Heart right ventricle (tissue), 16 donors: ENCODE measurements around the gene CACNA1G. TPM values are rescaled to one million over a fixed set of nuclear protein-coding genes. Genes with fewer than 3 reads are reported as not detected.

ENCODE experiments used
- ATAC-seq, 8 donors: fragments of 200-7000 bp; cut with Tn5 transposase; one replicate each; pipeline ENCODE4 v1.9.1; 2020; ENCODE audit warnings: mild to moderate bottlenecking in 8 of 8, moderate library complexity in 8 of 8, moderate number of reproducible peaks in 1 of 8
- DNase-seq, 2 donors: peaks; one replicate each; pipeline ENCODE4 v3.0.0-alpha.2; 2020
- H3K27ac ChIP-seq, 10 donors: fragments of 200-600 bp; sonication (generic) in 2 of 10; one replicate each; pipeline versions ENCODE4 v1.5.0 to v1.8.0; 2020 to 2022; ENCODE audit warnings: mild to moderate bottlenecking in 3 of 10
- H3K27me3 ChIP-seq, 7 donors: fragments of 200-600 bp; one replicate each; pipeline ENCODE4 v1.8.0; 2021 to 2022; ENCODE audit warnings: mild to moderate bottlenecking in 2 of 7
- H3K36me3 ChIP-seq, 9 donors: fragments of 200-600 bp; sonication (generic) in 1 of 9; one replicate each; pipeline versions ENCODE4 v1.5.0 to v1.8.0; 2020 to 2022; ENCODE audit warnings: mild to moderate bottlenecking in 2 of 9
- H3K4me1 ChIP-seq, 9 donors: fragments of 200-600 bp; sonication (generic) in 1 of 9; one replicate each; pipeline versions ENCODE4 v1.5.0 to v1.8.0; 2020 to 2022; ENCODE audit warnings: mild to moderate bottlenecking in 4 of 9
- H3K4me3 ChIP-seq, 10 donors: fragments of 200-600 bp; sonication (generic) in 2 of 10; one replicate each; pipeline versions ENCODE4 v1.5.0 to v1.8.0; 2020 to 2022; ENCODE audit warnings: mild to moderate bottlenecking in 7 of 10, moderate library complexity in 2 of 10
- H3K9me3 ChIP-seq, 11 donors: fragments of 200-600 bp in 10 of 11; sonication (generic) in 2 of 11; one replicate each; pipeline versions ENCODE4 v1.5.0 to v1.8.0; 2013 to 2022; ENCODE audit warnings: mild to moderate bottlenecking in 2 of 11, control low read depth in 1 of 11, moderate library complexity in 1 of 11
- WGBS, 2 donors: extraction: QIAGEN DNeasy Blood & Tissue Kit; methylation state at CpG; one replicate each; pipeline ENCODE4 v1.1.7; 2013; ENCODE audit warnings: inconsistent platforms in 1 of 2; 5-methylcytosine and 5-hydroxymethylcytosine counted together
- intact Hi-C, 10 donors: fragments of 100-400 bp; cut with DNase I; formaldehyde crosslinking; loops; one replicate each; pipeline versions ENCODE4 v1.11.1 to v1.14.2; 2022
- polyA plus RNA-seq, 2 donors: library from polyadenylated mRNA; stranded (reverse); fragments of 200-250 nt; gene quantifications; one replicate each; pipeline ENCODE4 v1.2.3, GENCODE V29; 2013
- total RNA-seq, 10 donors: library from RNA; stranded (reverse); fragmentation: NEBNext Ultra II Directional in 3 of 10; extraction: Animal tissue kit (Norgen Biotek cat#: 25700) in 3 of 10; gene quantifications; one replicate each; pipeline versions ENCODE4 v1.2.1 to v1.2.4, GENCODE V29; 2021 to 2023
- TF ChIP-seq, protein P1 (sequence below), 9 donors: fragments of 200-600 bp; sonication (generic) in 2 of 9; IDR thresholded peaks; one replicate each; pipeline versions ENCODE4 v1.5.0 to v1.8.0; 2021 to 2022; ENCODE audit warnings: antibody characterized with exemption in 9 of 9, mild to moderate bottlenecking in 5 of 9, moderate library complexity in 1 of 9
- donor health status: Arrhythmogenic right ventricular cardiomyopathy.
- donor health status: ischemic (EF 13 %, LVEDD 7.1; RV severe dilation, severe dysfunction).
- donor health status: healthy with polysubstance abuse.
- donor health status: DM: no; HTN: yes; CAD: no.
- donor health status: DM: no; HTN: no; CAD: no.
- donor health status: ischemic (EF 25% LVEDD 6.9; RV normal size, moderate dysfunction).
- donor health status: ischemic (EF 25% LVEDD 5.7; RV mildly dilated, moderate dysfunction).
- donor health status: healthy.
- donor health status: DM: yes; HTN: yes; CAD: no.
- donor health status: Ischemic cardiomyopathy.
- donor health status: ischemic (EF 35%, LVEDD 5.7; RV mildly dilated, moderate dysfunction).
- donor health status: nonischemic (EF 11% LVEDD 7.7; RV severe dilation, severe dysfunction).
- donor health status: DM: yes; HTN: yes; CAD: no.
- donor health status: PGD.
- donor health status: ischemic (EF 29% LVEDD 5.4; RV normal size, mild dysfunction).
- donor health status: nonischemic (EF 23%, LVEDD 6.1; RV moderate dilation, normal function).

Gene CACNA1G
- total and polyA plus RNA-seq, 12 donors: 0.04 to 0.46 (median 0.24) TPM

- DNase-seq (no peak), ATAC-seq (no peak)
- TF ChIP-seq, protein P1, sequence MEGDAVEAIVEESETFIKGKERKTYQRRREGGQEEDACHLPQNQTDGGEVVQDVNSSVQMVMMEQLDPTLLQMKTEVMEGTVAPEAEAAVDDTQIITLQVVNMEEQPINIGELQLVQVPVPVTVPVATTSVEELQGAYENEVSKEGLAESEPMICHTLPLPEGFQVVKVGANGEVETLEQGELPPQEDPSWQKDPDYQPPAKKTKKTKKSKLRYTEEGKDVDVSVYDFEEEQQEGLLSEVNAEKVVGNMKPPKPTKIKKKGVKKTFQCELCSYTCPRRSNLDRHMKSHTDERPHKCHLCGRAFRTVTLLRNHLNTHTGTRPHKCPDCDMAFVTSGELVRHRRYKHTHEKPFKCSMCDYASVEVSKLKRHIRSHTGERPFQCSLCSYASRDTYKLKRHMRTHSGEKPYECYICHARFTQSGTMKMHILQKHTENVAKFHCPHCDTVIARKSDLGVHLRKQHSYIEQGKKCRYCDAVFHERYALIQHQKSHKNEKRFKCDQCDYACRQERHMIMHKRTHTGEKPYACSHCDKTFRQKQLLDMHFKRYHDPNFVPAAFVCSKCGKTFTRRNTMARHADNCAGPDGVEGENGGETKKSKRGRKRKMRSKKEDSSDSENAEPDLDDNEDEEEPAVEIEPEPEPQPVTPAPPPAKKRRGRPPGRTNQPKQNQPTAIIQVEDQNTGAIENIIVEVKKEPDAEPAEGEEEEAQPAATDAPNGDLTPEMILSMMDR (IDR thresholded peaks at IDR 0.05): no peak
- intact Hi-C loops: no loop called here
- no peaks in the 10 kb centered on the region for H3K9me3 ChIP-seq
- H3K27ac ChIP-seq: no peak overlapping the region
- H3K4me3 ChIP-seq: no peak overlapping the region
- WGBS, 2 donors: 82 to 88% methylated on average over 9 of the region's 9 CpGs
- H3K4me1 ChIP-seq: peaks cover 0 to 10% (median 0%) of the 10 kb centered on the region in 9 donors
- no peaks in the 10 kb centered on the region for H3K36me3 ChIP-seq
- no peaks in the 10 kb centered on the region for H3K27me3 ChIP-seq
These were observed 108.5 kb downstream of the CACNA1G start for GRCh38 chr17:50668838-50669581.

GRCh38 chr17:50672071-50672470, 111.6 kb downstream of the CACNA1G start:
- Histone ChIP-seq H3K36me3 (no peaks in the 10 kb centered on the region), H3K4me3 (no peak overlapping the region), H3K27me3 (no peaks in the 10 kb centered on the region), H3K9me3 (no peaks in the 10 kb centered on the region), H3K27ac (no peak overlapping the region), H3K4me1 (peaks cover 0 to 10% (median 0%) of the 10 kb centered on the region in 9 donors)
- TF ChIP-seq, protein P1 (IDR thresholded peaks at IDR 0.05): no peak
- DNase-seq (no peak), ATAC-seq (no peak)
- intact Hi-C loops: loop anchor here in 2 of 10 donors (2.0 to 5.0 kb wide), 2 partner anchors 33 to 35 kb away; no protein-coding TSS in a partner anchor
- WGBS, 2 donors: 98% methylated on average over 5 of the region's 5 CpGs

DNA sequence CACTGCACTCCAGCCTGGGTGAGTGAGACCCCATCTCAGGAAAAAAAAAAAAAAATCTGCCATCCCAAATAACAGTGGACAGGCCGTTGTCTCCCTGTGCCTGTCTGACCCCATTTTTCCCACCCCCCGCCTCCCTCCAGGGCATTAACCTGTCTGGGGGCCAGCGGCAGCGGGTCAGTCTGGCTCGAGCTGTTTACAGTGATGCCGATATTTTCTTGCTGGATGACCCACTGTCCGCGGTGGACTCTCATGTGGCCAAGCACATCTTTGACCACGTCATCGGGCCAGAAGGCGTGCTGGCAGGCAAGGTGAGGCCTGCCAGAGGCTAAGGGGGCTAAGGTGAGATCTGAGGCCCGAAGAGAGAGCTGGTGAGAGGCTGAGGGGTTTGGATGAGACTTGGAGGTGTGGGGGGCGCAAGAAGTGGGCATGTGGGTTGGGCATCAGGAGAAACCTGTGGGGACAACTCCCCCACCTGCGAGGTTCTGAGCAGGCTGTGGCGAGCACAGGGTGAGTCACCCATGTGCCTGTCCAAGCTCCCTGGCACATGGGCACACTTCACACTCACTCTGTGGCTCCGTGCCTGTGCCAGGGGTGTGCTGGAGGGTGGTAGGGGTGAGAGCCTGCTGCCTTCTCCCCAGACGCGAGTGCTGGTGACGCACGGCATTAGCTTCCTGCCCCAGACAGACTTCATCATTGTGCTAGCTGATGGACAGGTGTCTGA, 112.5 kb downstream of the CACNA1G start:
- ATAC-seq: peak; percentile 57 to 96 (median 86)
- peak in 1 of 2 donors; percentile 49 for DNase-seq
- H3K4me3 ChIP-seq: no peak overlapping the region
- no peaks in the 10 kb centered on the region for H3K9me3 ChIP-seq
- WGBS, 2 donors: 78 to 89% methylated on average over 20 of the region's 20 CpGs
- no peaks in the 10 kb centered on the region for H3K36me3 ChIP-seq
- H3K27me3 ChIP-seq: no peaks in the 10 kb centered on the region
- H3K4me1 ChIP-seq: peaks cover 0 to 5% (median 0%) of the 10 kb centered on the region in 9 donors
- intact Hi-C loops: loop anchor here in 2 of 10 donors (2.0 to 5.0 kb wide), 2 partner anchors 34 to 36 kb away; no protein-coding TSS in a partner anchor
- TF ChIP-seq, protein P1 (IDR thresholded peaks at IDR 0.05): no peak
- peak overlapping the region in 1 of 10 donors; percentile 26 for H3K27ac ChIP-seq

DNA sequence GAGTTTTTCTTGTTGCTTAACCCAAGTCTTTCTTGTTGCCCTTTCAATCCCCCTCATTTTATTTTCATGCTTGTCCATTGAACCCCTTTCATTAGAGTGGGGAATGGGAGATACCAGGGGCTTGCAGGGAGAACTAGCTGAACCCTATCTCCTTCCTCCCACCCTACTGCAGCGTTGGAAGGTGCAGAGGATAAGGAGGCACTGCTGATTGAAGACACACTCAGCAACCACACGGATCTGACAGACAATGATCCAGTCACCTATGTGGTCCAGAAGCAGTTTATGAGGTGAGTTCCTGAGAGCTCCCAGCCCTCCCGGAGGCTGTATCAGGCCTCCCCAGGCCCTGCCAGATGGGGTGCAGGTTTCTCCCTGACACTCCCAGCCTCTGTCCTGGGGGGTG, 114.7 kb downstream of the CACNA1G start:
- Histone ChIP-seq H3K4me1 (no peaks in the 10 kb centered on the region), H3K9me3 (no peaks in the 10 kb centered on the region), H3K4me3 (no peak overlapping the region), H3K36me3 (no peaks in the 10 kb centered on the region), H3K27ac (no peak overlapping the region), H3K27me3 (no peaks in the 10 kb centered on the region)
- WGBS, 2 donors: 71 to 72% methylated on average over 3 of the region's 3 CpGs
- intact Hi-C loops: loop anchor here in 3 of 10 donors (5.0 kb wide), 3 partner anchors 38 to 123 kb away; partner anchors contain the start of gene ABCC3 (in 1 of the 3)
- DNase-seq: no peak
- TF ChIP-seq, protein P1 (IDR thresholded peaks at IDR 0.05): no peak
- ATAC-seq: no peak
